GM12865 (cell line): Measurements from ENCODE around the gene DDX47.

Source experiments
- DNase-seq: peaks from one replicate; pipeline ENCODE4 v3.0.0; 2010; ENCODE audit warnings: low read depth
- H3K4me3 ChIP-seq: 2 replicates; pipeline ENCODE4 v1.5.1; 2011; ENCODE audit warnings: mild to moderate bottlenecking, low read depth, low read length, control low read depth
- CTCF ChIP-seq: IDR thresholded peaks from 2 replicates; pipeline ENCODE4 v1.5.1; 2011; ENCODE audit warnings: low read length, control low read depth, low read depth, inconsistent platforms; ENCODE audit not compliant: insufficient read depth; ENCODE audit errors: missing control alignments

The DDX47 gene

GRCh38 chr12:12821975-12822374, 8.8 kb downstream of the DDX47 start:
- peak; percentile 58 for DNase-seq
- H3K4me3 ChIP-seq: no peak overlapping the region
- TF ChIP-seq CTCF: no peak

- H3K4me3 ChIP-seq: no peak overlapping the region
- DNase-seq: no peak
- TF ChIP-seq CTCF: no peak
These were observed 9.7 kb downstream of the DDX47 start for GRCh38 chr12:12822886-12823285.

- no peak overlapping the region for H3K4me3 ChIP-seq
- TF ChIP-seq CTCF: no peak
- no peak for DNase-seq
These were observed 10.2 kb downstream of the DDX47 start for GRCh38 chr12:12823300-12823699.

- DNase-seq: no peak
- TF ChIP-seq CTCF: no peak
- no peak overlapping the region for H3K4me3 ChIP-seq
These were observed 10.7 kb downstream of the DDX47 start for GRCh38 chr12:12823811-12824210.

- H3K4me3 ChIP-seq: no peak overlapping the region
- no peak for DNase-seq
- no peak for TF ChIP-seq CTCF
These were observed 22.4 kb downstream of the DDX47 start for GRCh38 chr12:12835378-12836146.

GRCh38 chr12:12836571-12836970, 23.4 kb downstream of the DDX47 start:
- no peak for DNase-seq
- no peak overlapping the region for H3K4me3 ChIP-seq
- no peak for TF ChIP-seq CTCF
